Breast epithelium (tissue), 4 donors: ENCODE measurements around the gene SYT7. TPM values are rescaled to one million over a fixed set of nuclear protein-coding genes. Genes with fewer than 3 reads are reported as not detected.

ENCODE experiments used
- DNase-seq, 2 donors: peaks; one replicate each; pipeline ENCODE4 v3.0.0-alpha.2; 2019; ENCODE audit warnings: low spot score in 2 of 2
- H3K27ac ChIP-seq, 2 donors: fragments of 200-600 bp; sonication (generic) in 1 of 2; one replicate each; pipeline ENCODE4 v1.5.1; 2016 to 2019; ENCODE audit warnings: mild to moderate bottlenecking in 1 of 2
- H3K27me3 ChIP-seq, 2 donors: fragments of 200-600 bp; sonication (generic) in 1 of 2; one replicate each; pipeline versions ENCODE4 v1.5.1 to v1.6.0; 2017 to 2019; ENCODE audit warnings: control low read depth in 1 of 2, mild to moderate bottlenecking in 1 of 2
- H3K36me3 ChIP-seq: fragments of 200-600 bp; one replicate; pipeline ENCODE4 v1.5.1; 2019
- H3K4me1 ChIP-seq, 2 donors: fragments of 200-600 bp; sonication (generic); one replicate each; pipeline ENCODE4 v1.5.1; 2016 to 2019; ENCODE audit warnings: control low read depth in 1 of 2
- H3K4me3 ChIP-seq, 3 donors: fragments of 200-600 bp; sonication (generic); 1 replicate in 2 of 3; 2 replicates in 1 of 3; pipeline ENCODE4 v1.5.1; 2016 to 2019; ENCODE audit warnings: mild to moderate bottlenecking in 3 of 3, moderate library complexity in 2 of 3
- H3K9me3 ChIP-seq, 2 donors: fragments of 200-600 bp; sonication (generic) in 1 of 2; one replicate each; pipeline ENCODE4 v1.5.1; 2016 to 2019; ENCODE audit warnings: control low read depth in 1 of 2
- CTCF ChIP-seq, 3 donors: fragments of 450-650 bp; IDR thresholded peaks; one replicate each; pipeline ENCODE4 v1.5.1; 2016 to 2017; ENCODE audit warnings: antibody characterized with exemption in 3 of 3, mild to moderate bottlenecking in 3 of 3, moderate library complexity in 3 of 3
- POLR2A ChIP-seq: fragments of 450-650 bp; IDR thresholded peaks from one replicate; pipeline ENCODE4 v1.6.1; 2016; ENCODE audit warnings: antibody characterized with exemption, mild to moderate bottlenecking, moderate library complexity
- POLR2AphosphoS5 ChIP-seq, 3 donors: sonication (generic); formaldehyde crosslinking; IDR thresholded peaks; one replicate each; pipeline ENCODE4 v1.6.1; 2017; ENCODE audit warnings: antibody characterized with exemption in 3 of 3
- intact Hi-C: fragments of 100-400 bp; cut with DNase I; formaldehyde crosslinking; loops from one replicate; pipeline ENCODE4 v1.15.1; 2023; ENCODE audit warnings: low total_unique reads
- total RNA-seq, 3 donors: library from RNA; depleted of rRNA; stranded (reverse); fragments of >200 nt; gene quantifications; one replicate each; pipeline ENCODE4 v1.1.0, GENCODE V29; 2016

The SYT7 gene
- total RNA-seq, 3 donors from 2014 or later: 1.9 to 11.7 (median 10.8) TPM

- Histone ChIP-seq H3K27me3 (peaks cover 0 to 4% of the 10 kb centered on the region in 2 donors), H3K4me3 (no peak overlapping the region), H3K27ac (no peak overlapping the region), H3K4me1 (no peaks in the 10 kb centered on the region), H3K36me3 (no peaks in the 10 kb centered on the region), H3K9me3 (no peaks in the 10 kb centered on the region)
- TF ChIP-seq CTCF (IDR thresholded peaks at IDR 0.05) (no peak), POLR2A (no peak)
- no peak for DNase-seq
- intact Hi-C loops: no loop called here
Measured at GRCh38 chr11:61564936-61565696, 15.8 kb downstream of the SYT7 start.

DNA sequence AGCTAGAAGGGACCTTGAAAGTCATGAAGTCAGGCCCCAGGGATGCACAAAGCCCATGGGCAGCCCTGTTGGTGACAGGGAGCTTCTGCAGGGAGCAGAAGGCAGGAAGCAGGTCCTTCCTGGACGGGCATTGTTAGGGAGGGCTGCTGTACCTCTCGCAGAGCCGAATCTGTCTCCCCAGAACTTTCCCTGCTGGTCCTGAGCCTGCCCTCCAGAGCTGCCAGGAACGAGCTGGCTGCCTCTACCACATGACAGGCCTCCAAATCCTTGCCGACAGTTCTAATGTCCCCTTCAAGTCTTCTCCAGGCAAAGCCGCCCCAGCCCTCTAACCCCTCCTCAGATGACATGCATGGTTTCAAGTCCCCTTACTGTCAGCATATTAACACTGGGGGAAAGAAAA is 20.1 kb downstream of the SYT7 start:
- intact Hi-C loops: no loop called here
- no peaks in the 10 kb centered on the region for H3K4me1 ChIP-seq
- H3K4me3 ChIP-seq: no peak overlapping the region
- TF ChIP-seq CTCF (IDR thresholded peaks at IDR 0.05) (no peak), POLR2A (no peak), POLR2AphosphoS5 (IDR thresholded peaks at IDR 0.05) (no peak)
- DNase-seq: no peak
- no peaks in the 10 kb centered on the region for H3K36me3 ChIP-seq
- no peak overlapping the region for H3K27ac ChIP-seq
- H3K27me3 ChIP-seq: peaks cover 0 to 3% of the 10 kb centered on the region in 2 donors
- H3K9me3 ChIP-seq: no peaks in the 10 kb centered on the region

DNA sequence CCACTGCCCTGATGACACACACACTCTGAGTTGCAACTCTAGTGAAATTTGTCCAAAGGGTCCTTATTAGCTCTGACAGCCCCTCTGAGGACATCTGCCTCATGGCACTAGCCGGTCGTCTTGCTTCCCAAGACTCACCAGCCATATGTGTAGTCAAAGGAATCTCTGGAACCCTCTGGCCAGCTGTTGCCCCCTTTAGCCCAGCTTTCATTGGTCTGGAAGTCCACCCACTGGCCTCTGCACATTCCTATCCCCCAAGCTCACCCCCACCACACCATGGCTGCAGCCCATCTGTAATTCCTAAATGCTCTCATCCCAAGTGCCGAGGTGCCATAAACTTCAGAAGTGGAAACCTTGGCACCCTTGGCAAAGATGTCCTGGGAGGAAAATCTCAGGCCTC is 24.3 kb downstream of the SYT7 start:
- H3K27me3 ChIP-seq: peaks cover 0 to 10% of the 10 kb centered on the region in 2 donors
- no peaks in the 10 kb centered on the region for H3K36me3 ChIP-seq
- intact Hi-C loops: no loop called here
- DNase-seq: no peak
- no peak overlapping the region for H3K4me3 ChIP-seq
- TF ChIP-seq POLR2AphosphoS5 (IDR thresholded peaks at IDR 0.05) (no peak), POLR2A (no peak), CTCF (IDR thresholded peaks at IDR 0.05) (no peak)
- H3K27ac ChIP-seq: no peak overlapping the region
- no peaks in the 10 kb centered on the region for H3K4me1 ChIP-seq
- no peaks in the 10 kb centered on the region for H3K9me3 ChIP-seq

DNA sequence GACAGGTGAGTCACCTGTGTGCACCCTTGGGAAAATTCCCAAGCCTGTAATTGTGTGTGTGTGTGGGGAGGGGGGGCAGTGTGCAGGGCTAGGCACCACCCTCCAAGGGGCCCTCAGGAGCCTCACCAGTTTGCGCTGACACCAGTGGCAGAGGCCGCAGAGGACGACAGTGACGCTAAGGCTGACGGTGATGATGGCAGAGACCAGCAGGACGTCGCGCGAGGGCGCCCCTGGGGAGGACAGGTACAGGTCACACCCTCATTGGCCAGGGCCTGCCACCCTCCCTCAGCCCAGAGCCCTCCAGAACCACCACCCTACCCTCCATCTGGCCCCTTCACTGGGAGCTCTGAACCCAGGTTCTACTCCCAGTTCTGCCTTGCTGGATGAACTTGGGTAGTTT is 24.9 kb downstream of the SYT7 start:
- intact Hi-C loops: no loop called here
- TF ChIP-seq CTCF (IDR thresholded peaks at IDR 0.05): no peak
- TF ChIP-seq POLR2AphosphoS5 (IDR thresholded peaks at IDR 0.05): no peak
- TF ChIP-seq POLR2A: no peak
- Histone ChIP-seq H3K27ac (no peak overlapping the region), H3K4me1 (no peaks in the 10 kb centered on the region), H3K4me3 (no peak overlapping the region), H3K9me3 (no peaks in the 10 kb centered on the region), H3K27me3 (peaks cover 0 to 10% of the 10 kb centered on the region in 2 donors), H3K36me3 (no peaks in the 10 kb centered on the region)
- DNase-seq: no peak

GRCh38 chr11:61555051-61555969 is 25.6 kb downstream of the SYT7 start:
- Histone ChIP-seq H3K27ac (no peak overlapping the region), H3K4me3 (no peak overlapping the region), H3K4me1 (no peaks in the 10 kb centered on the region), H3K36me3 (no peaks in the 10 kb centered on the region), H3K9me3 (no peaks in the 10 kb centered on the region), H3K27me3 (peaks cover 0 to 10% of the 10 kb centered on the region in 2 donors)
- intact Hi-C loops: no loop called here
- no peak for DNase-seq
- TF ChIP-seq POLR2AphosphoS5 (IDR thresholded peaks at IDR 0.05) (no peak), POLR2A (no peak), CTCF (IDR thresholded peaks at IDR 0.05) (no peak)
